GM10266 (cell line): ENCODE measurements around the gene EFTUD2.
A peak's percentile ranks its signal among the peaks of the same experiment; 100 is the strongest.

Source experiments
- DNase-seq: peaks from one replicate; pipeline ENCODE4 v3.0.0; 2012; ENCODE audit errors: extremely low spot score
- CTCF ChIP-seq: IDR thresholded peaks from 2 replicates; pipeline ENCODE4 v1.5.1; 2012; ENCODE audit warnings: mild to moderate bottlenecking, low read depth; ENCODE audit not compliant: control insufficient read depth, insufficient read depth; ENCODE audit errors: missing control alignments

Gene EFTUD2

GRCh38 chr17:44913676-44914075, 14.4 kb upstream of the EFTUD2 start:
- no peak for DNase-seq
- no peak for TF ChIP-seq CTCF

- no peak for TF ChIP-seq CTCF
- DNase-seq, result no peak
Observed at GRCh38 chr17:44912763-44913544, 13.7 kb upstream of the EFTUD2 start.

- DNase-seq, result peak; percentile 60
- TF ChIP-seq CTCF, result peak; percentile 66
Observed at GRCh38 chr17:44911133-44912001, 12.1 kb upstream of the EFTUD2 start.

- TF ChIP-seq CTCF, result no peak
- no peak for DNase-seq
Observed at GRCh38 chr17:44910231-44911106, 11.2 kb upstream of the EFTUD2 start.

GRCh38 chr17:44909681-44910144, 10.5 kb upstream of the EFTUD2 start:
- DNase-seq, result no peak
- TF ChIP-seq CTCF, result no peak

- TF ChIP-seq CTCF, result no peak
- no peak for DNase-seq
Observed at GRCh38 chr17:44908761-44909326, 9.6 kb upstream of the EFTUD2 start.
